ENCODE results near the gene ITPR3.

DNA sequence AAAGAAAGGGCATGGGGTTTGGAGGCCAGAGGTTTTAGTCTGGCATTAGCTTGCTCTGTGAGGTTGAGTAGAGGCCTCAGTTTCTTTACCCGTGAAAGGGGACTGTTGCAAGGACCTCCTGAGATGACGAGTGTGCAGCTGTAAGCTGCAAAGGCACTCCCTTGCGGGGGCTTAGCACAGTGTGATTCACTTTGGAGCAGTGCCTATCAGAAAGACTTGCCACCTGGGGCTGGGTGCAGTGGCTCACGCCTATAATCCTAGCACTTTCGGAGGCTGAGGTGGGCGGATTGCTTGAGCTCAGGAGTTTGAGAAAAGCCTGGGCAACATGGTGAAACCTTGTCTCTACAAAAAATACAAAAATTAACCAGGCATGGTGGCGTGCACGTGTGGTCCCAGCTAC lies 33.6 kb upstream of the ITPR3 start:
- TF ChIP-seq EP300 (IDR thresholded peaks at IDR 0.05): no peak
- TF ChIP-seq, protein P1, sequence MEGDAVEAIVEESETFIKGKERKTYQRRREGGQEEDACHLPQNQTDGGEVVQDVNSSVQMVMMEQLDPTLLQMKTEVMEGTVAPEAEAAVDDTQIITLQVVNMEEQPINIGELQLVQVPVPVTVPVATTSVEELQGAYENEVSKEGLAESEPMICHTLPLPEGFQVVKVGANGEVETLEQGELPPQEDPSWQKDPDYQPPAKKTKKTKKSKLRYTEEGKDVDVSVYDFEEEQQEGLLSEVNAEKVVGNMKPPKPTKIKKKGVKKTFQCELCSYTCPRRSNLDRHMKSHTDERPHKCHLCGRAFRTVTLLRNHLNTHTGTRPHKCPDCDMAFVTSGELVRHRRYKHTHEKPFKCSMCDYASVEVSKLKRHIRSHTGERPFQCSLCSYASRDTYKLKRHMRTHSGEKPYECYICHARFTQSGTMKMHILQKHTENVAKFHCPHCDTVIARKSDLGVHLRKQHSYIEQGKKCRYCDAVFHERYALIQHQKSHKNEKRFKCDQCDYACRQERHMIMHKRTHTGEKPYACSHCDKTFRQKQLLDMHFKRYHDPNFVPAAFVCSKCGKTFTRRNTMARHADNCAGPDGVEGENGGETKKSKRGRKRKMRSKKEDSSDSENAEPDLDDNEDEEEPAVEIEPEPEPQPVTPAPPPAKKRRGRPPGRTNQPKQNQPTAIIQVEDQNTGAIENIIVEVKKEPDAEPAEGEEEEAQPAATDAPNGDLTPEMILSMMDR (IDR thresholded peaks at IDR 0.05): no peak
- no peak for TF ChIP-seq POLR2A (IDR thresholded peaks at IDR 0.05)
